Esophagus squamous epithelium (tissue), 5 donors: ENCODE data around the gene MRPL33. TPM values are rescaled to one million over a fixed set of nuclear protein-coding genes. Genes with fewer than 3 reads are reported as not detected.
A peak's percentile ranks its signal among the peaks of the same experiment; 100 is the strongest.

Source experiments
- DNase-seq: peaks from one replicate; lab custom pipeline; 2025; lab: John Stamatoyannopoulos, UW
- H3K27ac ChIP-seq, 4 donors: fragments of 200-600 bp; sonication (generic); one replicate each; pipeline ENCODE4 v1.5.1; 2016 to 2019; ENCODE audit warnings: mild to moderate bottlenecking in 1 of 4
- H3K27me3 ChIP-seq, 4 donors: fragments of 200-600 bp; sonication (generic); 1 replicate in 3 of 4; 2 replicates in 1 of 4; pipeline versions ENCODE4 v1.5.1 to v1.6.0; 2017 to 2021; ENCODE audit warnings: antibody characterized with exemption in 1 of 4
- H3K36me3 ChIP-seq, 3 donors: fragments of 200-600 bp; sonication (generic); one replicate each; pipeline ENCODE4 v1.5.1; 2016 to 2019
- H3K4me1 ChIP-seq, 3 donors: fragments of 200-600 bp; sonication (generic); one replicate each; pipeline ENCODE4 v1.5.1; 2017 to 2019
- H3K4me3 ChIP-seq, 4 donors: fragments of 200-600 bp; sonication (generic); 1 replicate in 3 of 4; 2 replicates in 1 of 4; pipeline ENCODE4 v1.5.1; 2016 to 2019; ENCODE audit warnings: mild to moderate bottlenecking in 2 of 4, moderate library complexity in 1 of 4
- H3K9me3 ChIP-seq, 3 donors: fragments of 200-600 bp; sonication (generic); one replicate each; pipeline ENCODE4 v1.5.1; 2016 to 2019
- POLR2A ChIP-seq, 4 donors: fragments of 450-650 bp; IDR thresholded peaks; one replicate each; pipeline ENCODE4 v1.6.1; 2017; ENCODE audit warnings: antibody characterized with exemption in 4 of 4, mild to moderate bottlenecking in 4 of 4, moderate library complexity in 3 of 4
- WGBS, 2 donors: methylation state at CpG; one replicate each; pipeline ENCODE4 v1.1.5; 2018; 5-methylcytosine and 5-hydroxymethylcytosine counted together
- intact Hi-C: fragments of 100-400 bp; cut with DNase I; formaldehyde crosslinking; loops from one replicate; pipeline ENCODE4 v1.15.0; 2022
- total RNA-seq, 4 donors: library from RNA; depleted of rRNA; stranded (reverse); fragments of >200 nt; gene quantifications; one replicate each; pipeline ENCODE4 v1.1.0, GENCODE V29; 2016
- TF ChIP-seq, protein P1 (sequence below), 6 experiments: fragments of 450-650 bp in 4 of 6; fragments of 200-600 bp in 2 of 6; sonication (generic) in 2 of 6; IDR thresholded peaks; one replicate each; pipeline ENCODE4 v1.5.1; 2016 to 2019; ENCODE audit warnings: antibody characterized with exemption in 6 of 6, mild to moderate bottlenecking in 4 of 6, moderate library complexity in 4 of 6
- donor health status: DM: yes; HTN: yes; CAD: no.

The MRPL33 gene
- total RNA-seq, 4 donors from 2014 or later: 50.4 to 114 (median 70.9) TPM

- WGBS, 2 donors: 57 to 58% methylated on average over 9 of the region's 9 CpGs
- Histone ChIP-seq H3K27ac (peak overlapping the region in 2 of 4 donors; percentile 6 to 9), H3K9me3 (no peaks in the 10 kb centered on the region), H3K4me3 (no peak overlapping the region), H3K4me1 (peaks cover 6 to 66% (median 35%) of the 10 kb centered on the region in 3 donors), H3K27me3 (no peaks in the 10 kb centered on the region), H3K36me3 (no peaks in the 10 kb centered on the region)
- intact Hi-C loops: no loop called here
- TF ChIP-seq POLR2A (IDR thresholded peaks at IDR 0.05): no peak
- TF ChIP-seq, protein P1, sequence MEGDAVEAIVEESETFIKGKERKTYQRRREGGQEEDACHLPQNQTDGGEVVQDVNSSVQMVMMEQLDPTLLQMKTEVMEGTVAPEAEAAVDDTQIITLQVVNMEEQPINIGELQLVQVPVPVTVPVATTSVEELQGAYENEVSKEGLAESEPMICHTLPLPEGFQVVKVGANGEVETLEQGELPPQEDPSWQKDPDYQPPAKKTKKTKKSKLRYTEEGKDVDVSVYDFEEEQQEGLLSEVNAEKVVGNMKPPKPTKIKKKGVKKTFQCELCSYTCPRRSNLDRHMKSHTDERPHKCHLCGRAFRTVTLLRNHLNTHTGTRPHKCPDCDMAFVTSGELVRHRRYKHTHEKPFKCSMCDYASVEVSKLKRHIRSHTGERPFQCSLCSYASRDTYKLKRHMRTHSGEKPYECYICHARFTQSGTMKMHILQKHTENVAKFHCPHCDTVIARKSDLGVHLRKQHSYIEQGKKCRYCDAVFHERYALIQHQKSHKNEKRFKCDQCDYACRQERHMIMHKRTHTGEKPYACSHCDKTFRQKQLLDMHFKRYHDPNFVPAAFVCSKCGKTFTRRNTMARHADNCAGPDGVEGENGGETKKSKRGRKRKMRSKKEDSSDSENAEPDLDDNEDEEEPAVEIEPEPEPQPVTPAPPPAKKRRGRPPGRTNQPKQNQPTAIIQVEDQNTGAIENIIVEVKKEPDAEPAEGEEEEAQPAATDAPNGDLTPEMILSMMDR (IDR thresholded peaks at IDR 0.05): no peak
- DNase-seq: no peak
These were observed 44.3 kb upstream of the MRPL33 start for GRCh38 chr2:27727257-27727656.

DNA sequence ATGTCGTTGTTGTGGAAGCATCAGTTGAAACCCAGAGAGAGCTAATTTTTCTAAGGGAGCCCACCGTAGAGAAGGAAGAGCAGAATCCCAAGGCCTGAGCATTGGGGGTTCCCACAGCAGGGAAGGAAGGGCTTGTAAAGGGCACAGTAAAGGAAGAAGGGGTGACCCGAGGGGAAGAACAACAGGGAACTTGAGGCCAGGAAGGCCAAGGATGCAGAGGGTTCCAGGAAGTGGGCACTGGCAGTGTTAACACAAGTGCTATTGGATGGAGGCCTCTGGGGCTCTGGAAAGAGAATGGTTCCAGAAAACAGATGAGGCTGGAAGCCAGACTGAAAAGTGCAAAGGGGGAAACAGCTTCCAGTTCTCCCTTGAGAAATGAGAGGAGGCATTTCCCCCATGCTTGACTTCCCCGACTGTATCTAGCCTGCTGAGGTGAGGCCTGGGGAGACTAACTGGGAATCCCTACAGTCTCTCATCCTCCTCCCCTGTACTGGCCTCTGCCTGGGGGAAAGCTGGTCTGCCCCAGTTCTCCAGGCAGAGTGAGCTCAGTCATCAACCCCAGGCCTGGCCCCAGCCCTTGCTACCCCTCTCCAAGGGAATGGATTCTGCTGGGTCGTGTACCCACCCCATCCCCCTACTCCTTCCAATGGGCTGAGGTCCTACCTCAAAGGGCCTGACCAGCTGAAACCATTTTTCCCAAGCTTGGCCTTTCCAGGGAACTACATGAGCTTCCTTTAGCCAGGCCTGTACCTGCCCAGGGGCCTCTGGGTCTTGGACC lies 43.2 kb upstream of the MRPL33 start:
- 76 to 87% methylated on average over 3 to 5 of the region's 5 CpGs for WGBS, 2 donors
- peaks cover 6 to 64% (median 35%) of the 10 kb centered on the region in 3 donors for H3K4me1 ChIP-seq
- no peak for DNase-seq

GRCh38 chr2:27729198-27729597 lies 42.3 kb upstream of the MRPL33 start:
- Histone ChIP-seq H3K36me3 (no peaks in the 10 kb centered on the region), H3K9me3 (no peaks in the 10 kb centered on the region), H3K4me3 (no peak overlapping the region), H3K27ac (peak overlapping the region in 1 of 4 donors; percentile 44), H3K27me3 (no peaks in the 10 kb centered on the region), H3K4me1 (peaks cover 0 to 54% (median 26%) of the 10 kb centered on the region in 3 donors)
- DNase-seq: no peak
- intact Hi-C loops: no loop called here
- WGBS, 2 donors: 49 to 62% methylated on average over 4 of the region's 4 CpGs
- no peak for TF ChIP-seq POLR2A (IDR thresholded peaks at IDR 0.05)
- TF ChIP-seq, protein P1 (IDR thresholded peaks at IDR 0.05): no peak

More for the DNA sequence above, 43.2 kb upstream of the MRPL33 start:
- intact Hi-C loops: no loop called here
- TF ChIP-seq, protein P1 (IDR thresholded peaks at IDR 0.05): no peak
- no peak for TF ChIP-seq POLR2A (IDR thresholded peaks at IDR 0.05)
- Histone ChIP-seq H3K9me3 (no peaks in the 10 kb centered on the region), H3K36me3 (no peaks in the 10 kb centered on the region), H3K4me3 (no peak overlapping the region), H3K27me3 (no peaks in the 10 kb centered on the region), H3K27ac (peak overlapping the region in 3 of 4 donors; percentile 28 to 44 (median 40))

GRCh38 chr2:27729614-27730013 lies 41.9 kb upstream of the MRPL33 start:
- Histone ChIP-seq H3K27ac (peak overlapping the region in 1 of 4 donors; percentile 36), H3K27me3 (no peaks in the 10 kb centered on the region), H3K36me3 (no peaks in the 10 kb centered on the region), H3K4me1 (peaks cover 0 to 54% (median 25%) of the 10 kb centered on the region in 3 donors), H3K9me3 (no peaks in the 10 kb centered on the region), H3K4me3 (no peak overlapping the region)
- TF ChIP-seq, protein P1 (IDR thresholded peaks at IDR 0.05): no peak
- no peak for TF ChIP-seq POLR2A (IDR thresholded peaks at IDR 0.05)
- WGBS, 2 donors: 86 to 91% methylated on average over 4 of the region's 4 CpGs
- no peak for DNase-seq
- intact Hi-C loops: no loop called here

DNA sequence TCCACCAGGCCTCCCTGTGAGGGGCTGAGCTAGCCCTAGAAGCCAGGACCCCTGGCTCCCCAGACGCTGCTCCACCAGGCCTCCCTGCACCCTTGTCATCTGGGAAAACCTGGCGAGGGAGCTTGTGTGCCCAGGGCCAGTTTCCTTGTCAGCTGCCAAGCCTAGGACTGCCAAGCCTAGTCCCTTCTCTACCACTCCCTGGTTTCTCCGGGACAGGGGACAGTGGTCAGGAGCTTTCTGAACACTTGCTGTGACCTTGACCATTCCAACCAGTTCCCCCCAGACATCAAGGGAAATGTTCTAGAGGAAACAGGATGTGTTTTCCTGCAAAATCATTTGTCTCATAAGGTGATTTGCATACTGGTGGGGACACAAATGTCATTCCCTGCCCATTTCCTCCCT lies 41.3 kb upstream of the MRPL33 start:
- Histone ChIP-seq H3K27ac (peak overlapping the region; percentile 11 to 66 (median 36)), H3K27me3 (no peaks in the 10 kb centered on the region), H3K4me3 (no peak overlapping the region), H3K4me1 (peaks cover 0 to 54% (median 26%) of the 10 kb centered on the region in 3 donors), H3K9me3 (no peaks in the 10 kb centered on the region), H3K36me3 (no peaks in the 10 kb centered on the region)
- intact Hi-C loops: no loop called here
- WGBS, 2 donors: 63% methylated on average over 3 of the region's 3 CpGs; no CpG with 5 or more reads in 1 of the 2 donors
- DNase-seq: no peak
- TF ChIP-seq POLR2A (IDR thresholded peaks at IDR 0.05): no peak
- TF ChIP-seq, protein P1 (IDR thresholded peaks at IDR 0.05): no peak
